ENCODE data around the gene WDR45B. TPM values are rescaled to one million over a fixed set of nuclear protein-coding genes. Genes with fewer than 3 reads are reported as not detected.

WDR45B gene
- 100 to 1,000 TPM in 1 of 2 donors, 10 to 100 TPM in 1; 66.0 to 204 TPM for total RNA-seq

DNA sequence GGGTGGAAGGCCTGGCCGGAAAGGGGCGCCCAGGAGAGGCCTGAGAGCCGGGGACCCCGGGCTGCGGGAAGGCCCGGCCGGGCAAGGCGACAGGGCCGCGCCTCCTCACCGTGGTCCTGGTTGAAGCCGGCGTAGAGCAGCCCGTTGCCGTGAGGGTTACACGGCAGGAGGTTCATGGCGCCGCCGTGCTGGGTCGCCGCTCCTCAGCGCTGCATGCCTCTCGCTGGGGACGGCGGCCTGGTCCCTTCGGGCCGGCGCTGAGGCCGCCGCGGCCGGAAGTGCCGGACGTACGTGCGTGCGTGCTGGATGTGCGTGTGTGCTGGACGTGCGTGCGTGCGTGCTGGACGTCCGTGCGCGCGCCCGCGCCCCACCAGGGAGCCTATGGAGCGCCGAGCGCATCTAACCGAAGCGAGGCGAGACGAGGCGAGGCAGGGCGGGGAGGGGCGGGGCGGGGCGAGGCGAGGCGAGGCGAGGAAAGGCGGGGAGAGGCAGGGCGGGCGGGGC, at the start of gene WDR45B:
Gene WDR45B, minus strand, starts transcription at position 280 of the 504 bp plus-strand sequence. Its CDS starts 104 bp downstream, at position 176.
- Mint-ChIP-seq H3K4me3 (peak within 1 kb of the TSS; percentile 83), H3K4me1 (peaks cover 14% of the 10 kb centered on the region)

GRCh38 chr17:82697808-82698064, 49.5 kb upstream of the WDR45B start:
- no peak for ATAC-seq (replicated peaks)
- H3K27ac Mint-ChIP-seq = no peak overlapping the region
- H3K36me3 Mint-ChIP-seq (ENCODE audit: low read depth) = no peaks in the 10 kb centered on the region
- H3K27me3 Mint-ChIP-seq = no peaks in the 10 kb centered on the region
- H3K4me1 Mint-ChIP-seq = no peaks in the 10 kb centered on the region
- peak overlapping the region; percentile 45 for H3K4me3 Mint-ChIP-seq
- H3K9me3 Mint-ChIP-seq = peaks cover 4% of the 10 kb centered on the region

More for the DNA sequence above, at the start of gene WDR45B:
- H3K27me3 Mint-ChIP-seq = no peaks in the 10 kb centered on the region
- H3K36me3 Mint-ChIP-seq (ENCODE audit: low read depth) = peaks cover 45% of the 10 kb centered on the region
- peak; percentile 89 for ATAC-seq (replicated peaks)
- no peaks in the 10 kb centered on the region for H3K9me3 Mint-ChIP-seq
- peak within 1 kb of the TSS; percentile 83 for H3K27ac Mint-ChIP-seq

DNA sequence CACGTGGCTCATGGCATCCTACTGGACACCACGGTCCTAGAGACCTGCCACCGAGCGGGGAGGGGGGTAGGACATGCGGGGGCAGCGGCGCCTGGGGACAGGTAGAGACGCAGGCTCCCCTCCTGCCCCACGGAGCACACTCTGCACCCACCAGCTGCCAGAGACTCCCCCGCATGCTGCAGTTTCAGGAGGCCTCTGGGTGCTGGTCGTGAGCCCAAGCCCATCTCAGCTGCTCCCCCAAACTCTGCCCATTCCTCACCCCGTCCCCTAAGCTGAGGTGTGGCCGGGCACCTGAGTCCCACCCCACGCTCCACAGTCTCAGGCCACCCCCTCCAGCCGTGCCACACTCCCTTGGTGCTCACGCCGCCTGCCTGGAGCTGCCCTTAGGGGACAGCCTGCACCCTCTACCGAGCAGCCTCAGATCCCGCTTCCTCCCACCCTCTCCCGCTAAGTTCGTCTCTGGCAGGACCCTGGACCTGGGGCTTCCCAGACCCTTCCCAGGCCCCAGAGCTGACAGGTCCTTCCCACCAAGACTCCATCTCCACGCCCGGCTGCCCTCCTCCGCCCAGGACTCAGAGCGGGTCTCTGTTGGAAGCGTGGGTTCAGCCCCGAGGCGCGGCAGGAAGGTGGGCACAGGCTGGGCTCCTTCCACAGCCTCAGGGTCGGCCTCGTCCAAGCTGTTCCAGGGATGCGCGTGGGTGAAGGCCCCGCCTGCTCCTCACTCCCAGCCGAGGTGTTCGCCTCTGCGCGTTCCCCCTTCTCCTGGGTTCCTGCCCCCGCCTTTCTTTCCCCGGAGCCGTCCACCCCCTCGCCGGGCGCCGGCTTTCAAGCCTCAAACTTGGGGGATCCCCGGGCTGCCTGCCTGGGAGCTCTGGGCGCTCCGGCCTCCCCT, 48.9 kb upstream of the WDR45B start:
- no peak for ATAC-seq (replicated peaks)
- Mint-ChIP-seq H3K9me3 (peaks cover 4% of the 10 kb centered on the region), H3K36me3 (ENCODE audit: low read depth) (no peaks in the 10 kb centered on the region), H3K27me3 (no peaks in the 10 kb centered on the region), H3K4me3 (peak overlapping the region; percentile 45), H3K27ac (no peak overlapping the region), H3K4me1 (no peaks in the 10 kb centered on the region)

GRCh38 chr17:82696259-82696658, 48.0 kb upstream of the WDR45B start:
- Mint-ChIP-seq H3K4me1 (no peaks in the 10 kb centered on the region), H3K27me3 (no peaks in the 10 kb centered on the region), H3K4me3 (no peak overlapping the region), H3K9me3 (peaks cover 4% of the 10 kb centered on the region), H3K27ac (no peak overlapping the region), H3K36me3 (ENCODE audit: low read depth) (no peaks in the 10 kb centered on the region)
- ATAC-seq (replicated peaks) = no peak

GRCh38 chr17:82694647-82695046, 46.4 kb upstream of the WDR45B start:
- Mint-ChIP-seq H3K27me3 (no peaks in the 10 kb centered on the region), H3K9me3 (peaks cover 4% of the 10 kb centered on the region), H3K27ac (no peak overlapping the region), H3K36me3 (ENCODE audit: low read depth) (no peaks in the 10 kb centered on the region), H3K4me1 (no peaks in the 10 kb centered on the region), H3K4me3 (no peak overlapping the region)
- no peak for ATAC-seq (replicated peaks)

- no peaks in the 10 kb centered on the region for H3K36me3 Mint-ChIP-seq (ENCODE audit: low read depth)
- H3K4me1 Mint-ChIP-seq = no peaks in the 10 kb centered on the region
- no peak for ATAC-seq (replicated peaks)
- H3K27me3 Mint-ChIP-seq = no peaks in the 10 kb centered on the region
- H3K4me3 Mint-ChIP-seq = no peak overlapping the region
- no peak overlapping the region for H3K27ac Mint-ChIP-seq
- H3K9me3 Mint-ChIP-seq = peaks cover 4% of the 10 kb centered on the region
Measured at GRCh38 chr17:82693168-82693867, 45.1 kb upstream of the WDR45B start.

- no peaks in the 10 kb centered on the region for H3K27me3 Mint-ChIP-seq
Measured at GRCh38 chr17:82692268-82692667, 44.0 kb upstream of the WDR45B start.

DNA sequence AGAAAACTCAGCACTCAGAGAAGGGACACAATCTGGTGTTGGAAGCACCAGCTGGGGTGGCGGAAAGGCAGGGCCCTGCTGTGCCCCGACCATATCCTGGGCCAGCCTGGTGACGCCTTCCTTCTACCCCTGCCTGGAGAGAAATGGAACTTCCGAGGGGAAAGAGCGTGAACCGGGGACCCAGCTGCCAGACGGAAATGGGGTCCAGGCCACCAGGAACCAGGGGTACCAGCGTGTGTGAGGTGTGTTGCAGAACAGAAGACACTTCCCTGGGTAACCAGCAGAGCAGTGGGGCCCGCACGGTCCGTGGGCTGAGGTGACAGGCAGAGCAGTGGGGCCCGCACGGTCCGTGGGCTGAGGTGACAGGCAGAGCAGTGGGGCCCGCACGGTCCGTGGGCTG, 43.5 kb upstream of the WDR45B start:
- H3K4me3 Mint-ChIP-seq = no peak overlapping the region
- H3K4me1 Mint-ChIP-seq = no peaks in the 10 kb centered on the region
- no peaks in the 10 kb centered on the region for H3K27me3 Mint-ChIP-seq
- no peaks in the 10 kb centered on the region for H3K36me3 Mint-ChIP-seq (ENCODE audit: low read depth)
- no peak for ATAC-seq (replicated peaks)
- H3K27ac Mint-ChIP-seq = no peak overlapping the region
- H3K9me3 Mint-ChIP-seq = peaks cover 4% of the 10 kb centered on the region

More at GRCh38 chr17:82692268-82692667, 44.0 kb upstream of the WDR45B start:
- peaks cover 4% of the 10 kb centered on the region for H3K9me3 Mint-ChIP-seq
- no peak overlapping the region for H3K27ac Mint-ChIP-seq
- no peak for ATAC-seq (replicated peaks)
- H3K4me3 Mint-ChIP-seq = no peak overlapping the region
- no peaks in the 10 kb centered on the region for H3K4me1 Mint-ChIP-seq
- no peaks in the 10 kb centered on the region for H3K36me3 Mint-ChIP-seq (ENCODE audit: low read depth)

- H3K4me1 Mint-ChIP-seq = no peaks in the 10 kb centered on the region
- no peak overlapping the region for H3K4me3 Mint-ChIP-seq
- no peak for ATAC-seq (replicated peaks)
- H3K27ac Mint-ChIP-seq = no peak overlapping the region
- H3K27me3 Mint-ChIP-seq = no peaks in the 10 kb centered on the region
- H3K9me3 Mint-ChIP-seq = peaks cover 4% of the 10 kb centered on the region
- H3K36me3 Mint-ChIP-seq (ENCODE audit: low read depth) = no peaks in the 10 kb centered on the region
Measured at GRCh38 chr17:82690786-82691489, 42.7 kb upstream of the WDR45B start.

DNA sequence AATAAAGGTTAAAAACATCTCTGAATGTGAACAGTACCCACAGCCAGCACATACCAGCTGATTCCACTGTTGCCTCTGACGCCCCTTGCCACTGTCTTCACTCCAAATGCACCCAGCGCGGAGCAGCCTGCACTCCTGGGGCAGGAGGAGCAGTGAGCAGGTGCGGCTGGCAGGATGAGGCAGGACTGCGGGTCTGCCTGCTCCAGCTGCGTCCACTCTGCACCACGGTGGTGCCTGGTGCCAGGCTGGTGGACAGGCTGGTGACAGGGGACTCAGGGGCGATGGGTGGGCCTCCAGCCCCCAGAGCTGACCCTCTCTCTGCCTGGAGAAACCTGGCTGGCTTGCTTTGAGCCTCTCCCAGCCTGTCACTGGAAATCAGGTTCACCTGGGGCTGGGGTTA, 40.8 kb upstream of the WDR45B start:
- Mint-ChIP-seq H3K27me3 (no peaks in the 10 kb centered on the region), H3K9me3 (no peaks in the 10 kb centered on the region), H3K4me1 (no peaks in the 10 kb centered on the region), H3K27ac (no peak overlapping the region), H3K4me3 (no peak overlapping the region), H3K36me3 (ENCODE audit: low read depth) (no peaks in the 10 kb centered on the region)
- no peak for ATAC-seq (replicated peaks)

DNA sequence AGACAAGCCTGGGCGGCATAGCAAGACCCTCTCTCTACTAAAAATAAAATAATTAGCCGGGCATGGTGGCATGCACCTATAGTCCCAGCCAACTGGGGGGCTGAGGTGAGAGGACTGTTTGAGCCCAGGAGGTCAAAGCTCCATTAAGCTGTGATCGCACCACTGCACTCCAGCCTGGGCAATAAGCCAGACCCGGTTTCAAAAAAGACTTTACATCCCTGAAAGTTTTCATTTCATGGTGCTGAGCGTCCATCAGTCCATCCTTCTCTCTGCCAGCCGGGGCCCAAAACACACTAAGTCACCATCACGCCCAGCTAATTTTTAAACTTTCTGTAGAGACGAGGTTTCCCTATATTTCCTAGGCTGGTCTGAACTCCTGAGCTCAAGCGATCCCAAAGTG, 39.6 kb upstream of the WDR45B start:
- Mint-ChIP-seq H3K4me3 (no peak overlapping the region), H3K9me3 (no peaks in the 10 kb centered on the region), H3K27me3 (no peaks in the 10 kb centered on the region), H3K36me3 (ENCODE audit: low read depth) (no peaks in the 10 kb centered on the region), H3K4me1 (no peaks in the 10 kb centered on the region), H3K27ac (no peak overlapping the region)
- ATAC-seq (replicated peaks) = no peak

GRCh38 chr17:82687375-82687861, 39.2 kb upstream of the WDR45B start:
- Mint-ChIP-seq H3K9me3 (no peaks in the 10 kb centered on the region), H3K27me3 (no peaks in the 10 kb centered on the region), H3K36me3 (ENCODE audit: low read depth) (no peaks in the 10 kb centered on the region), H3K4me1 (no peaks in the 10 kb centered on the region), H3K4me3 (no peak overlapping the region), H3K27ac (no peak overlapping the region)
- no peak for ATAC-seq (replicated peaks)

DNA sequence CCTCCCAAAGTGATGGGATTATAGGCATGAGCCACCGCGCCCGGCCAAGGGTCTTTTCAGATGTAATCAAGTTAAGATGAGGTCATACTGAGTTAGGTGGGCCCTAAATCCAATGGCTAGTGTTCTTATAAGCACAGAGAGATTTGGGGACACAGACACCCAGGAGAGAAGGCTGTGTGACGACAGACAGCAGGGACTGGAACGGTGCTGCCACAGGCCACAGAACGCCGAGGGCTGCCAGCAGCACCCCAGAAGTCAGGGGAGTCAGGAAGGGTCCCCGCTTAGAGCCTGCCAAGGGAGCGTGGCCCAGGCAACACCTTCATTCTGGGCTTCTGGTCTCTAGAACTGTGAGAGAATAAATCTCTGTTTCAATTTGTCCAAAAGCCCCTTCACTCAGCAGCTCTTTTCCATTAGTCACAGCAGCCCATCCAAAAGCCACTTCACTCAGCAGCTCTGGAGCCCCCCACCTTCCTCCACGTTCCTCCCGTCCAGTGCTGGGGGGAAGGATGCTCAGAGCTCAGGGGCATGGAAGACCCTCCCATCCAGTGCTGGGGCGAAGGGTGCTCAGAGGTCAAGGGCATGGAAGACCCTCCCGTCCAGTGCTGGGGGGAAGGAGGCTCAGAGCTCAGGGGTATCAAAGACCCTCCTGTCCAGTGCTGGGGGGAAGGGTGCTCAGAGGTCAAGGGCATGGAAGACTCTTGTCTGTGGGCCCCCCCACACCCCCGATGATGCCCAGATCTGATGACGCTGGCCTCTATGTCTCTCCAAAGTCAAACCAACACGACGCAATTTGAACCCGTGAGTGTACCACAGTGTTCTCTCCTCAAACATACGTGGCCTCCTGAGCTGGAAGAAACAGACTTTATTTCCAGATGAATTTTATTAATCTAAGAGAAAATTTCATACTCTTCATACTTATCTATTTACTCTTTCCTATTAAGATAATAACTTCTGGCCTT, 38.4 kb upstream of the WDR45B start:
- Mint-ChIP-seq H3K4me1 (no peaks in the 10 kb centered on the region), H3K27me3 (no peaks in the 10 kb centered on the region), H3K36me3 (ENCODE audit: low read depth) (no peaks in the 10 kb centered on the region), H3K27ac (no peak overlapping the region), H3K4me3 (no peak overlapping the region), H3K9me3 (no peaks in the 10 kb centered on the region)
- ATAC-seq (replicated peaks) = no peak
